Natural killer cell (primary cell): ENCODE measurements around the gene TP53BP2. TPM values are rescaled to one million over a fixed set of nuclear protein-coding genes. Genes with fewer than 3 reads are reported as not detected.

Experiments used
- ATAC-seq, 3 donors: fragments of 150-1000 bp in 2 of 3; fragments of 200-7000 bp in 1 of 3; cut with Tn5 transposase; 1 replicate in 1 of 3; 2 replicates in 2 of 3; pipeline ENCODE4 v1.10.0; 2021; ENCODE audit warnings: mild to moderate bottlenecking in 2 of 3, moderate library complexity in 2 of 3
- DNase-seq, 2 donors: peaks; one replicate each; pipeline versions ENCODE4 v3.0.0 to v3.0.0-alpha.2; 2013 to 2021; ENCODE audit warnings: mixed read lengths in 1 of 2
- H3K27ac ChIP-seq: one replicate; pipeline ENCODE4 v1.5.1; 2013; ENCODE audit warnings: mild to moderate bottlenecking, low read length
- H3K27me3 ChIP-seq: one replicate; pipeline ENCODE4 v1.6.1; 2013; ENCODE audit warnings: low read length; ENCODE audit not compliant: control insufficient read depth, insufficient read depth
- H3K36me3 ChIP-seq: one replicate; pipeline ENCODE4 v1.6.1; 2013; ENCODE audit warnings: low read length; ENCODE audit not compliant: control insufficient read depth, insufficient read depth
- H3K4me1 ChIP-seq: one replicate; pipeline ENCODE4 v1.6.1; 2013; ENCODE audit warnings: low read length; ENCODE audit not compliant: control insufficient read depth, insufficient read depth
- H3K4me3 ChIP-seq: one replicate; pipeline ENCODE4 v1.5.1; 2013; ENCODE audit warnings: low read length
- H3K9me3 ChIP-seq: one replicate; pipeline ENCODE4 v1.6.1; 2013; ENCODE audit warnings: low read length; ENCODE audit not compliant: control insufficient read depth, insufficient read depth
- H3K27ac Mint-ChIP-seq, 2 donors: one replicate each; pipeline ENCODE4 v1.8.0; 2022; ENCODE audit warnings: mild to moderate bottlenecking in 2 of 2, mixed read lengths in 2 of 2, moderate library complexity in 1 of 2
- H3K27me3 Mint-ChIP-seq, 2 donors: one replicate each; pipeline ENCODE4 v1.8.0; 2022; ENCODE audit warnings: low read depth in 2 of 2, mixed read lengths in 2 of 2
- H3K36me3 Mint-ChIP-seq: one replicate; pipeline ENCODE4 v1.8.0; 2022; ENCODE audit warnings: mixed read lengths
- H3K4me1 Mint-ChIP-seq, 2 donors: one replicate each; pipeline ENCODE4 v1.8.0; 2022; ENCODE audit warnings: mixed read lengths in 2 of 2
- H3K4me3 Mint-ChIP-seq: one replicate; pipeline ENCODE4 v1.8.0; 2022; ENCODE audit warnings: mild to moderate bottlenecking, moderate library complexity, mixed read lengths
- H3K9me3 Mint-ChIP-seq, 2 donors: one replicate each; pipeline ENCODE4 v1.8.0; 2022; ENCODE audit warnings: mixed read lengths in 2 of 2
- WGBS: methylation state at CpG from one replicate; pipeline ENCODE4 v1.1.7; 2013; ENCODE audit warnings: missing lambda C conversion rate; ENCODE audit not compliant: insufficient coverage; 5-methylcytosine and 5-hydroxymethylcytosine counted together
- intact Hi-C: fragments of 100-400 bp; cut with micrococcal nuclease; formaldehyde crosslinking; loops from one replicate; pipeline ENCODE4 v1.14.2; 2022
- total RNA-seq, 4 donors: library from RNA; stranded (reverse); fragments of 120-200 nt in 1 of 4; gene quantifications; one replicate each; pipeline versions ENCODE4 v1.2.3 to v1.2.4, GENCODE V29; 2013 to 2022
- TF ChIP-seq, protein P1 (sequence below): fragments of 200-600 bp; IDR thresholded peaks from one replicate; pipeline ENCODE4 v1.8.0; 2022; ENCODE audit warnings: antibody characterized with exemption

Gene TP53BP2
- total RNA-seq, 3 donors from 2014 or later (not counting 1 experiment from before 2014, with no cell fraction given): 69.7 to 93.7 (median 78.8) TPM

DNA sequence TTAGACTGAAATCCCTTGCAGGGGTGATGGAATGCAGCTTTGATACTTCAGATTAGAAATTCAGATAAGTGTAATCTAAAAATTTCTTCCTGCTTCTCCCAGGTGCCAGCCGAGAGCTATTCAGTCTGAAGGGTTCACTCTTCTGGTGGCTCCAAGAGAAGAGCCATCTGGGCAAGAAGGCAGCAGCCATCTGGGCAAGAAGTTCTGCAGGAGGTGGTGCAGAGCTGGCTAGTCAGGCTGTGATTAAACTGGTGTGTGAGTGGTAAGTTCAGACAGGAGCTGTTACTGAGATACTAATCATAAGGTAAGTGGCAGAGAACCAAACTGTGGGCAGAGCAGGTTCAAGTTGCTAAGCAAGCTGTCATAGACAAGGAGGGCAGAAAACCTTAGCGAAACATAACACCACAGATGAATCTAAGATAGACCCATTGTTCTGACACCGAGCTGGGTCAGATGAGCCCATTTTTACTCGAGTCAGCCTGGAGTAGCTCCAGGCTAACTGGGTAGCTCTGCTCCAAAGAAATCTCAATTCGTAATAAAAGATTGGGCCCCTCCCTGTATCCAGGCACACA is 14.4 kb upstream of the TP53BP2 start:
- 82% methylated on average over 4 of the region's 5 CpGs for WGBS

DNA sequence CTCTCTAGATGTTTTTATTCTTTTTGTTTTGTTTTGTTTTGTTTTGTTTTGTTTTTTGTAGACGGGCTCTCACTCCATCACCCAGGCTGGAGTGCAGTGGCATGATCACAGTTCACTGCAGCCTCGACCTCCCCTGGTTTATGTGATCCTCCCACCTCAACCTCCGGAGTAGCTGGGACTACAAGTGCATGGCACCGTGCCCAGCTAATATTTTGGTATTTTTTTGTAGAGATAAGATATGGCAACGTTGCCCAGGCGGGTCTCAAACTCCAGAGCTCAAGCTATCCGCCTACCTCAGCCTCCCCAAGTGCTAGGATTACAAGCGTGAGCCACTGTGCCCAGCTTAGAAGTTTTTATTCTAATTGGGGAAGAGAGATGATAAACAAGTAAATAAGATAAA is 13.3 kb upstream of the TP53BP2 start:
- no peaks in the 10 kb centered on the region for H3K9me3 ChIP-seq
- Mint-ChIP-seq H3K4me1 (no peaks in the 10 kb centered on the region), H3K9me3 (no peaks in the 10 kb centered on the region), H3K4me3 (no peak overlapping the region), H3K27me3 (peaks cover 10 to 18% of the 10 kb centered on the region in 2 donors), H3K36me3 (no peaks in the 10 kb centered on the region), H3K27ac (no peak overlapping the region)
- no peaks in the 10 kb centered on the region for H3K4me1 ChIP-seq
- ATAC-seq: no peak
- no peak for DNase-seq
- TF ChIP-seq, protein P1, sequence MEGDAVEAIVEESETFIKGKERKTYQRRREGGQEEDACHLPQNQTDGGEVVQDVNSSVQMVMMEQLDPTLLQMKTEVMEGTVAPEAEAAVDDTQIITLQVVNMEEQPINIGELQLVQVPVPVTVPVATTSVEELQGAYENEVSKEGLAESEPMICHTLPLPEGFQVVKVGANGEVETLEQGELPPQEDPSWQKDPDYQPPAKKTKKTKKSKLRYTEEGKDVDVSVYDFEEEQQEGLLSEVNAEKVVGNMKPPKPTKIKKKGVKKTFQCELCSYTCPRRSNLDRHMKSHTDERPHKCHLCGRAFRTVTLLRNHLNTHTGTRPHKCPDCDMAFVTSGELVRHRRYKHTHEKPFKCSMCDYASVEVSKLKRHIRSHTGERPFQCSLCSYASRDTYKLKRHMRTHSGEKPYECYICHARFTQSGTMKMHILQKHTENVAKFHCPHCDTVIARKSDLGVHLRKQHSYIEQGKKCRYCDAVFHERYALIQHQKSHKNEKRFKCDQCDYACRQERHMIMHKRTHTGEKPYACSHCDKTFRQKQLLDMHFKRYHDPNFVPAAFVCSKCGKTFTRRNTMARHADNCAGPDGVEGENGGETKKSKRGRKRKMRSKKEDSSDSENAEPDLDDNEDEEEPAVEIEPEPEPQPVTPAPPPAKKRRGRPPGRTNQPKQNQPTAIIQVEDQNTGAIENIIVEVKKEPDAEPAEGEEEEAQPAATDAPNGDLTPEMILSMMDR: no peak
- H3K27ac ChIP-seq: no peak overlapping the region
- intact Hi-C loops: no loop called here
- no peak overlapping the region for H3K4me3 ChIP-seq
- 86% methylated on average over 7 of the region's 8 CpGs for WGBS
- no peaks in the 10 kb centered on the region for H3K36me3 ChIP-seq
- no peaks in the 10 kb centered on the region for H3K27me3 ChIP-seq

More for the DNA sequence above, 14.4 kb upstream of the TP53BP2 start:
- no peak overlapping the region for H3K4me3 ChIP-seq
- H3K4me1 ChIP-seq: no peaks in the 10 kb centered on the region
- DNase-seq (no peak), ATAC-seq (no peak)
- TF ChIP-seq, protein P1: no peak
- no peaks in the 10 kb centered on the region for H3K36me3 ChIP-seq
- no peaks in the 10 kb centered on the region for H3K9me3 ChIP-seq
- H3K36me3 Mint-ChIP-seq: no peaks in the 10 kb centered on the region
- H3K27ac Mint-ChIP-seq: no peak overlapping the region
- no peaks in the 10 kb centered on the region for H3K9me3 Mint-ChIP-seq
- intact Hi-C loops: no loop called here
- H3K27me3 Mint-ChIP-seq: peaks cover 10 to 20% of the 10 kb centered on the region in 2 donors
- no peak overlapping the region for H3K4me3 Mint-ChIP-seq
- H3K4me1 Mint-ChIP-seq: no peaks in the 10 kb centered on the region
- no peak overlapping the region for H3K27ac ChIP-seq
- H3K27me3 ChIP-seq: no peaks in the 10 kb centered on the region

DNA sequence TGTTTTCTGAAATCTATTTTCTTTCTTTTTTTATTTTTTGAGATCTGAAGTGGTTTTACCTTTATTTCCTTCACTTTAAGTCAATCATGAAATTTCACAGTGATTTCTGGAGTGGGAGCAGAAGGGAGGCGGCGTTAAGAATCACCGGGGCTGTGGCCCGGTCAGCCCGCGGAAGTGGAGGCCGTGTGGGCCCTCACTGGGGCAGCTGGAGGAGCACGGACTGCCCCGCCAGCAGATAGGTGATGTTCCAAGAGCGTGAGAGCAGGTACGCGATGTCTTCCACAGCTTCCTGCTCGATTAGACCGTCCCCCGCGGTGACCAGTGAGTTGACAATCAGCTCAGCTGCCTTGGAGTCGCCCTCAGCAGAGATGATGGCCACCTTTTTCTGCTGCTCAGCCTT is 10.6 kb upstream of the TP53BP2 start:
- Histone ChIP-seq H3K36me3 (no peaks in the 10 kb centered on the region), H3K27me3 (peaks cover 2% of the 10 kb centered on the region), H3K4me1 (no peaks in the 10 kb centered on the region), H3K27ac (no peak overlapping the region), H3K9me3 (no peaks in the 10 kb centered on the region), H3K4me3 (no peak overlapping the region)
- WGBS: 93% methylated on average over 17 of the region's 17 CpGs
- TF ChIP-seq, protein P1: no peak
- Mint-ChIP-seq H3K36me3 (no peaks in the 10 kb centered on the region), H3K27ac (no peak overlapping the region), H3K4me1 (no peaks in the 10 kb centered on the region), H3K9me3 (no peaks in the 10 kb centered on the region), H3K27me3 (peaks cover 12 to 18% of the 10 kb centered on the region in 2 donors), H3K4me3 (no peak overlapping the region)
- DNase-seq: no peak
- ATAC-seq: no peak
- intact Hi-C loops: no loop called here

DNA sequence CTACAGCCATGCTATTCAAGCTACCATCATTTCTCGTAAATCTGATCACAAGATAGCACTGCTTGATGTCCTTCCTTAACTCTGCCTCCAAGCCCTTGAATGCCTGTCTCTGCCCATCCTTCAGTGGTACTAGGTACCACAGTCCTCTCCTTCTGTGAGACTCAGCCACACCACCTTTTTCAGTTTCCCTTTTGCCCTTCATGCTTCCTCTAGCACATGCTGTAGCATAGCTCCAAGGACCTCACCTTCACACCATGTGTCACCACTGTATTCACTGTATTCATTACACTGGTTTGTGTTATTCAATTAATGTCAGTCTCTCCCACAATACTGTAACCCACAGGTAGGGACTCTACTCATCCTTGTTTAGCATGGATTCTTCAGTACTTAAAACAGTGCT is 8.0 kb upstream of the TP53BP2 start:
- Mint-ChIP-seq H3K4me3 (no peak overlapping the region), H3K4me1 (no peaks in the 10 kb centered on the region), H3K9me3 (no peaks in the 10 kb centered on the region), H3K36me3 (no peaks in the 10 kb centered on the region), H3K27me3 (peaks cover 3 to 8% of the 10 kb centered on the region in 2 donors), H3K27ac (no peak overlapping the region)
- Histone ChIP-seq H3K27ac (no peak overlapping the region), H3K4me1 (no peaks in the 10 kb centered on the region), H3K27me3 (peaks cover 2% of the 10 kb centered on the region), H3K36me3 (no peaks in the 10 kb centered on the region), H3K9me3 (no peaks in the 10 kb centered on the region), H3K4me3 (no peak overlapping the region)
- 96% methylated on average over 1 of the region's 1 CpG for WGBS
- intact Hi-C loops: no loop called here
- ATAC-seq (no peak), DNase-seq (no peak)
- TF ChIP-seq, protein P1: no peak
